NCI-H2196 (cell line): ENCODE measurements around the gene MED13L.
A peak's percentile ranks its signal among the peaks of the same experiment; 100 is the strongest.
"Not testable (repeated sequence)": the region's sequence is repeated elsewhere in the genome, so short reads cannot be mapped to it uniquely, and the experiment has no call there.

Source experiments
- DNase-seq: peaks from one replicate; lab custom pipeline; 2025; ENCODE audit not compliant: unreplicated experiment; lab: John Stamatoyannopoulos, UW

MED13L gene

DNA sequence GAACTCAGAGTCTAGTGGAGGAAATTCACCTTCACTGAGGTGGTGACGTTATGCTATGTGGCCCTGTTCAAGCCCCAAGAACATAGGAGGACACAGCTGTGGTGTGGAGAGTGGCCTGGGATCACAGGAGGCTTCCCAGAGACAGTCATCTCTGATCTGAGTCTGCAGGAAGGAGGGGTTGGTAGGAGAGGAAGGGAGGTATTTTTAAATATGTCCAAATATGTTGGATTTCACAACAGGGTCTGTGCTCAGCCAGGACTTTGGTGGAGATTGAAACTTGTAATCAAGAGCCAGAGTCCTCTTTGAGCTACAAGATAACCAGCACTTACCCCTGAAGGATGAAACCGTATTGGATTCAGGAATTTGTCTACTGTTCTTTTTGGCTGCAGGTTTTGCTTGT lies 26.4 kb upstream of the MED13L start:
- no peak for DNase-seq

GRCh38 chr12:116303066-116303465 lies 25.6 kb upstream of the MED13L start:
- DNase-seq: no peak

GRCh38 chr12:116302166-116303058 lies 24.9 kb upstream of the MED13L start:
- no peak for DNase-seq

DNA sequence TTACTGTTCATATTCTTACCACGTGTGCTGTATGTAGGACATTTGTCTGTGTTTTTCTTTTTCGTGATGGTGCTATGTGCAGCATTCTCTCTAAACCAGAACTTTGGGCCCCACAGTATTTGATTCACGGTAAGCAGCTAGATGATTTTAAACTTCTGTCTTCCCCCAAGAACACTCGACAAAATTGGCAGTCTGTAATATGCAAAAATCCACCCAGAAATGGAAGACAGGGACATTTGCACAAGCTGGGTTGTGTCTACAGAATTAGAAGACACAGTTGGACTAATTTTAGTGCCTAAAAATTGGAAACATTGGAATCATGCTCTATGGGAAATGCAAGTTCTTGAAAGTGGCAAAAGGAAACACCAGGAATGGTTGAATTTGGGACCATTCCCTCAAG lies 24.1 kb upstream of the MED13L start:
- no peak for DNase-seq

GRCh38 chr12:116299665-116300328 lies 22.3 kb upstream of the MED13L start:
- DNase-seq: no peak

DNA sequence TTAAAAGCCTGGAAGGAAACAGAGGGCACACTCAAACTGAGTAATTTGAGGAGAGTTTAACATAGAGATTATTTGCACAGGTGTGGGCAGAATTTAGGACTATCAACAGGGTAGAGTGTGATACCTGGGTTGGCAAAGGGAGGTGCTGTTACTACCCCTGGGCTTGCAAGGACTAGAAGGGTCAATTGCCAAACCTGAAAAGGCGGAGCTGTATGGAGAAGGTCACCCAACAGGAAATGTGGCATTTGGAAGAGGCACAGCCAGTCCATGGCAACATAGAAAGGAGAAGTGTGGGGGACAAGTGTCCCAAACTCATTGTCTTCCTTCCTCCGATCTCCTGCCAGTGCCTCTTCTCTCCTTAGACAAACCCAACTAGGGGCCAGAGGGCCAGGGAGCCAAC lies 21.6 kb upstream of the MED13L start:
- peak; percentile 61 for DNase-seq

DNA sequence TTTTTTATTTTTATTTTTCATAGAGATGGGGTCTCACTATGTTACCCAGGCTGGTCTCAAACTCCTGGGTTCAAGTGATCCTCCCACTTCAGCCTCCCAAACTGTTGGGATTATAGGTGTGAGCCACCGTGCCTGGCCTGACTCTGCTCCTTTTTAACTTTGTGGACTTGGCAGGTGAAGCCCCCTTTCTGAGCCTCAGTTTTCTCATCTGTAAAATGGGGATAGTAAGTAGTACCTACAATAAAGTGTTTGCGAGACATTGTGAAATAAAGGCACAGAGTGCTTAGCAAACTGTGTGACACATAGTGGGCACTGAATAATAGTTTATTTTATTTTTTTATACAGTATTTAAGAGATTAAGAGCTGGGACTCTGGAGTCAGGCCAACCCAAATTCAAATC lies 21.1 kb upstream of the MED13L start:
- DNase-seq: no peak

DNA sequence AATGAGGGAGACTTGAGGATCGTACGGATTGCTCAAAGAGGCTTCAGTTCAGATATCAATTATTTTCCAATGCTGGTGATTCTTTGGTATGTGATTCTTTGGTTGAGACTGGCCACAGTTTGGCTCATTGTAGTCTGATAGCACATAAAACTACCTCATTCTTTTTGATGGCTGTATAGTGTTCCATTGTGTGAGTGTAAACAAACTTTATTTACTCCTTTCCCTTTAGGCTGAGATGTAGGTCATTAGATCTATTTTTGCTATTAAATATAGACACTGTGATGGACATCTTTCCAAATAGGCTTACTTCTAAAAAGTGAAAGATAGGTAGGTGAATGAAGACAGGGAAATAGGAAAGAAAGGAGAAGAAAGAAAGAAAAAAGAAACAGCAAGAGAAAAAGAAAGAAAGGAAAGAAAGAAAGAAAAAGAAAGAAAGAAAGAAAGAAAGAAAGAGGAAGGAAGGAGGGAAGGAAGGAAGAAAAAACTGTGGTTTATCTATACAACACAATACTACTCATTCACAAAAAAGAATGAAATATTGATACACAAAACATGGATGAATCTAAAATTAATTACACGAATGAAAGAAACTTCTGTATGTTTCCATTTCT lies 19.8 kb upstream of the MED13L start:
- no peak for DNase-seq

GRCh38 chr12:116295327-116296263 lies 18.1 kb upstream of the MED13L start:
- DNase-seq: no peak

DNA sequence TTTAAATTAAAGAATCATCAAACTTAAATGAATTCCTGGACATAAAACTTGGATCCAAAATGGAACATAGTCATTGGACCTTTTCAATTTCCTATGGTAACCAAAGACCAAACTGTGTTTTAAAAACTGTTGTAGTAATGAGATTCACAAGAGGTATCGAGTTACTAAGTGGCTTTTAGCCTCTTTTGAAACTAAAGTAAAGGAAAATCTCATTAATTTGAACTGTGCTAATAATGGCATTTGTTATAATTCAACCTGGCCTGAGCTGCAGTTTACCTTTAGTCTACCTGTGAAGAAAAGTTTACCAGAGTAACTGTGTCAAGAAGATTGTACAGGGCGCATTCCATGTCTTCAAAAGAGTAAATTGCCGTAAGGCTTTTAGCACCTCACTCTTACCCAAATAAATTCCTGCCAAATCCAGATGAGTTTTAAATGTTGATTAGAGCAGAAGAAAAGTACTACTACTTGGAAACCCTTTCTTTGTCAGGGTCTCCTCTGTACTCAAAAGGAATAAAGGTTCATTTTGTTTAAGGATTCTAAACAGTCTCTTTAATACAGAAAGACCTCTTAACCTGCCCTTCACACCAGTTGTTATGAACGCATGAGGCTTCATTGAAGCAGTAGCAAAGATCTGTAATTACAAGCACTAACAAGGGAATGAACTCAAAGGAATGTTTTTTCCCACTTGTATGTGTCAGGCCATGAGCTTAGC lies 17.1 kb upstream of the MED13L start:
- peak; percentile 12 for DNase-seq

GRCh38 chr12:116293687-116294453 lies 16.4 kb upstream of the MED13L start:
- DNase-seq: no peak

DNA sequence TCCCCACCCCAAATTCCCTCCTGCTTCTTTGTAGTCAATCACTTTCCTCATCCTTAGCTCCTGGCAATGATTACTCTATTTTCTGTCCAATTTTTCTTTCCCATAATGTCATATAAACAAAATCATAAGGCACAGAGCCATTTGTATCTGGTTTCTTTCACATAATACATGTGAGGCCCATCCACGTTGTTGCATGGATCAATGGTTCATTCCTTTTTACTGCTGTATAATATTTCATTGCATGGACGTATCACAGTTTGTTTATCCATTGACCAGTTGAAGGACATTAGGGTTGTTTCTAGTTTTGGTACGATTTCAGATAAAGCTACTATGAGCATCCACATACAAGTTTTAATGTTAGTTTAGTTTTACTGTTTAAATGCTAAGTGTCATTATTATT lies 13.7 kb upstream of the MED13L start:
- no peak for DNase-seq

DNA sequence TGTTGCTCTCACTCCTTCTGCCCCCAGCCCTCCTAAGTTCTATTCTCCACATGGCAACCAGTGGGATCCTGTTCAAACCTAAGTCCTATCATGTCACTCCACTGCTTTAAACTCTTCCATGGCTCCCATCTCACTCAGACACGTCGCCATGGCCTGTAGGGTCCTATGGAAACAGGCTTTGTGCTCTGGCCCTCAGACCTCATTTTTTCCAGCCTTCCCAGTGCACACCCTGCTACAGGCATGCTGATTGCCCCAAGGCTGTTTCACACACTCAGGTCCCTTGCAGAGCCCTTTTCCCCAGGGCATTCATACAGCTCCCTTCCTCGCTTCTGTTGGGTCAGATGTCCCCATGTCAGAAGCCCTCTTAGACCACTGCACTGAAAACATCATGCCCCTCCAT lies 11.2 kb upstream of the MED13L start:
- DNase-seq: no peak

GRCh38 chr12:116287842-116288301 lies 10.4 kb upstream of the MED13L start:
- DNase-seq: no peak

GRCh38 chr12:116284396-116284795 lies 6.9 kb upstream of the MED13L start:
- DNase-seq: no peak

- DNase-seq: not testable (repeated sequence)
Measured at GRCh38 chr12:116283881-116284280, 6.4 kb upstream of the MED13L start.

DNA sequence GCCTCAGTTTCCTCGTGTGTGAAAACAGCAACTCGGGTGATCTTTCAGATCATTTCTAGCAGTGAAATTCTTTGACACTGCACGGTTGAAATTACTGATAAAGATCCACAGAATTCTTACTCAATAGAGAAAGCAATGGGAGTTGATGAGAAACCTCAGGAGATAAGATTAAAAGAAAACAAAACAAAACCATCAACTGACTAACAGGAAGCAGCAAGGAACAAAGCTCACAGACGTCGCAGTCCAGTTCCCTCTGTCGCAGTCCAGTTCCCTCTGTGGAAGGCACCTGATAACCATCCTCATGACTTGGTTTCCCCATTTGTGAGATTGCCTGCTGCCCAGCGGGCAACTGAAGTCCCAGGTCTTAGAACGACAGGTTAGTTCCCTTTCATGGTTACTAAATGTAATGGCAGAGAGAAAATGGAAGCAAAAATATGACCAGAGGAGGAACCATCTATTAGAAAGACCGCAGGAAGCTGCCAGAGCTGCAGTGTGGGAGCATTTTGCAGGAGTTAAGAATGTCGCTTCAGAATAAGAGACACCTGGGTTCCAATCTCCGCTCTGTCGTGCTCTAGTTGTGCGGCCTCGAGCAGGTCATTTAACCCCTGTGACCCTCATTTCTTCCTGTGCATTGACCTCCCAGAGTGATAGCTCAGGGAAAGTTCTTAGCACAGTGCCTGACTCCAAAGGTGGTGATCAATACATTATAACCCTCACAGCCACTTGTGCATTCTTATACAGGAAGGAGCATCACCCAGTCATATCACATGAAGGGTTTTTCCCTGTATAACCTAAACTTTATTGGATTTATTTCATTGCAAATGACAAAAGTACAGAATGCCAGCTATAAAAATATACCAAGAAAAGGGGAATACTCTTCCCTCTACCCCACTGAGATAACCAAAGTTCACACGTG lies 5.1 kb upstream of the MED13L start:
- DNase-seq: no peak

DNA sequence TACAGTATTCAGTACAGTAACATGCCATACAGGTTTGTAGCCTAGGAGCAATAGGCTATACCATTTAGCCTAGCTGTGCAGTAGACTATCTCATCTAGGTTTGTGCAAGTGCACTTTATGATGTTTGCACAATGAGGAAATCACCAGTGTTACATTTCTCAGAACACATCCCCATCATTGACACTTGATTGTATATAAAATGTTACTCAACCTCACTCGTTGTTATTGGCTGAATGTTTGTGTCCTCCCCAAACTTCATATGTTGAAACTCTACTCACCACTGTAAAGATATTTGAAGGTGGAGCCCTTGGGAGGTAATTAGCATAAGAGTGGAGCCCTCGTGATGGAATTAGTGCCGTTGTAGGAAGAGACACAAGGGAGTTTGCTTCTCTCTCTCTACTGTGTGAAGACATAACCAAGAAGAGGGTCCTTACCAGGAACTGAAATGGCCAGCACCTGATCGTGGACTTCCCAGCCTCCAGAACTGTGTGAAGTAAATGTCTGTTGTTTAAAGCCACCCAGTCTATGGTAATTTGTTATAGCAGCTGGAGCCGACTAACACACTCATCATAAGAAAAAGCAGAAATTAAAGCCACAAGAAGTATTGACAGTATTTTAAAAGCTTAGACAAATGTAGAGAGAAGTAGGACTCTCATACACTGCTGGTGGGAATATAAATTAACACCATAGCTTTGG lies 3.2 kb upstream of the MED13L start:
- no peak for DNase-seq
